GM21619 (cell line): ENCODE results near the gene LDLRAD3.

ENCODE experiments used
- ATAC-seq: cut with Tn5 transposase; IDR thresholded peaks from one replicate; pipeline ENCODE4 v1.9.1; 2021; ENCODE audit not compliant: unreplicated experiment

LDLRAD3 gene

GRCh38 chr11:35927104-35927503, 16.8 kb upstream of the LDLRAD3 start:
- ATAC-seq: no peak

GRCh38 chr11:35927682-35928081, 16.2 kb upstream of the LDLRAD3 start:
- no peak for ATAC-seq

GRCh38 chr11:35928688-35929395, 15.0 kb upstream of the LDLRAD3 start:
- ATAC-seq: no peak

GRCh38 chr11:35930466-35930865, 13.4 kb upstream of the LDLRAD3 start:
- no peak for ATAC-seq

GRCh38 chr11:35932121-35932520, 11.7 kb upstream of the LDLRAD3 start:
- ATAC-seq: no peak

- no peak for ATAC-seq
These were observed 11.1 kb upstream of the LDLRAD3 start for GRCh38 chr11:35932681-35933319.

- no peak for ATAC-seq
These were observed 10.5 kb upstream of the LDLRAD3 start for GRCh38 chr11:35933320-35933871.

- no peak for ATAC-seq
These were observed 9.6 kb upstream of the LDLRAD3 start for GRCh38 chr11:35934271-35934670.

- no peak for ATAC-seq
These were observed 8.9 kb upstream of the LDLRAD3 start for GRCh38 chr11:35934981-35935380.

- no peak for ATAC-seq
These were observed 8.5 kb upstream of the LDLRAD3 start for GRCh38 chr11:35935390-35935789.

GRCh38 chr11:35937111-35937510, 6.8 kb upstream of the LDLRAD3 start:
- no peak for ATAC-seq

GRCh38 chr11:35937700-35938099, 6.2 kb upstream of the LDLRAD3 start:
- ATAC-seq: no peak

GRCh38 chr11:35938231-35938630, 5.6 kb upstream of the LDLRAD3 start:
- ATAC-seq: no peak

- no peak for ATAC-seq
These were observed 553 bp upstream of the LDLRAD3 start for GRCh38 chr11:35943309-35943708.

GRCh38 chr11:35944503-35945136, 758 bp downstream of the LDLRAD3 start:
- no peak for ATAC-seq

GRCh38 chr11:35945137-35945518, 1.3 kb downstream of the LDLRAD3 start:
- ATAC-seq: no peak

GRCh38 chr11:35946766-35947165, 2.9 kb downstream of the LDLRAD3 start:
- no peak for ATAC-seq

- no peak for ATAC-seq
These were observed 3.6 kb downstream of the LDLRAD3 start for GRCh38 chr11:35947437-35947836.

GRCh38 chr11:35949242-35949641, 5.4 kb downstream of the LDLRAD3 start:
- no peak for ATAC-seq

- ATAC-seq: no peak
These were observed 6.2 kb downstream of the LDLRAD3 start for GRCh38 chr11:35950082-35950481.

- no peak for ATAC-seq
These were observed 7.8 kb downstream of the LDLRAD3 start for GRCh38 chr11:35951680-35952079.
